ENCODE data around the gene ANKLE2.

ANKLE2 gene

DNA sequence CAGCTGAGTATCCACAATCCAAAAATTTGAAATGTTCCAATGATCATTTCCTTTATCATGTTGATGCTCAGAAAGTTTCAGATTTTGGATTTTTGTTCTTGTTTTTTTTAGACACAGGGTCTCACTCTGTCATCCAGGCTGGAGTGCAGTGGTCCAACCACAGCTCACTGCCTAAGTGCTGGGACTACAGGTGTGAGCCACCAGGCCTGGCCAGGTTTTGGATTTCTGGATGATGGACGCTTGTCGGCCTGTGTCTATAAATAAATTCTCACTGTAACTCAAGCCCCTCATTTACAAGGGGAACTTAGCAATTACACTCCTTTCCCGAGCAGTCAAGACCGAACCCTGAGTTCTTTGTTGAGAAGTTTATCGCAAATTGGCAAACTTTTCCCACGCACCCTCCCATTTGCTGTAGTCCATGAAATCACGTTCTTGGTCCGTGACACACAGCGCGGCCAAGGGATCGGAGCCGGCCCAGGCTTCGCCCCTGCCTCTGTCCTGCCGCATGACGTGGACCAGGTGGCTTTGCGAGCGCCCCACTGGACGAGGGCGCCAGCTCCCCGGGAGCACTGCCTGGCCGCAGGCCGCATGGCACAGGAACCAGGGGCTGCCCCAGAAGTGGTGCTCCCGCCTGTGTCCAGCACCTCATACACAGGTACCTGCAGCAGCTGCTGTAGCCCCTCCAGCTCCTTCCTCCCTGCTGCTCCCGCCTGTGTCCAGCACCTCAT lies 14.0 kb upstream of the ANKLE2 start:
- no peaks in the 10 kb centered on the region for H3K27me3 ChIP-seq (replicated peaks)
- in situ Hi-C loops (cut with HindIII; ENCODE audit: low pct_ligation_motif_present, low sequenced_read_pairs) = no loop called here
- TF ChIP-seq, protein P1, sequence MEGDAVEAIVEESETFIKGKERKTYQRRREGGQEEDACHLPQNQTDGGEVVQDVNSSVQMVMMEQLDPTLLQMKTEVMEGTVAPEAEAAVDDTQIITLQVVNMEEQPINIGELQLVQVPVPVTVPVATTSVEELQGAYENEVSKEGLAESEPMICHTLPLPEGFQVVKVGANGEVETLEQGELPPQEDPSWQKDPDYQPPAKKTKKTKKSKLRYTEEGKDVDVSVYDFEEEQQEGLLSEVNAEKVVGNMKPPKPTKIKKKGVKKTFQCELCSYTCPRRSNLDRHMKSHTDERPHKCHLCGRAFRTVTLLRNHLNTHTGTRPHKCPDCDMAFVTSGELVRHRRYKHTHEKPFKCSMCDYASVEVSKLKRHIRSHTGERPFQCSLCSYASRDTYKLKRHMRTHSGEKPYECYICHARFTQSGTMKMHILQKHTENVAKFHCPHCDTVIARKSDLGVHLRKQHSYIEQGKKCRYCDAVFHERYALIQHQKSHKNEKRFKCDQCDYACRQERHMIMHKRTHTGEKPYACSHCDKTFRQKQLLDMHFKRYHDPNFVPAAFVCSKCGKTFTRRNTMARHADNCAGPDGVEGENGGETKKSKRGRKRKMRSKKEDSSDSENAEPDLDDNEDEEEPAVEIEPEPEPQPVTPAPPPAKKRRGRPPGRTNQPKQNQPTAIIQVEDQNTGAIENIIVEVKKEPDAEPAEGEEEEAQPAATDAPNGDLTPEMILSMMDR (IDR thresholded peaks at IDR 0.05; ENCODE audit: low read depth, low read length, missing control alignments) = no peak
- H3K4me3 ChIP-seq (ENCODE audit: low read depth, low read length) = no peak overlapping the region
- H3K36me3 ChIP-seq (replicated peaks) = peaks cover 72% of the 10 kb centered on the region
- no peak overlapping the region for H3K27ac ChIP-seq
- DNase-seq = no peak

DNA sequence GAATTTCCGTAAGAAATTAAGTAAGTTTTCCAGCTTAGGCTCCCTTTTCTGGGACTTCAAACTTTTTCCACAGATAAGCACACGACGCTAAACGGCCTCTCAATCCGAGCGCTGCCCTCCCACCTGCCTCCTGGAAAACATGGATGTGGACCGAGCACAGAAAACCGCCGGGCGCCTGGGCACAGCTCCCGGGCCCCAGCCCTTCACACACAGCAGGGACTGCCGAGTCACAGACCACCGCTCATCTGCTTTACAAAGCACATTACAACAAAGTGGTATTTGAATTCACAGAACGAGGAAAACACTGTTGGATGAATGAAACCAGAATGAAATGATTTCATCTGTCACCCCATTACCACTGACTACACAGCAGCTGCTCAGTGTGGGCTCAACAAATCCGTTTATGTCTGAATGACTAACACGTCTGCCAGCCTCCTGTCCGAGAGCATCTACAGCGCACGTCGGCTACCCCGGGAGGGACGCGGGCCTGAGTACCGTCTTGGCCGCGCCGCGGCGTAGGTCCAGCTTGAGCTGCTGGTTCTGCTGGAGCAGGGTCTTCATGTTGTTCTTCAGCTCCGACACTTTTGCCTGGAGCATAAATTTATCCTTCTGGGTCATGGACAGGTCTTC lies 13.1 kb upstream of the ANKLE2 start:
- TF ChIP-seq, protein P1 (IDR thresholded peaks at IDR 0.05; ENCODE audit: low read depth, low read length, missing control alignments) = no peak
- Histone ChIP-seq H3K27me3 (replicated peaks) (no peaks in the 10 kb centered on the region), H3K36me3 (replicated peaks) (peaks cover 75% of the 10 kb centered on the region), H3K4me3 (ENCODE audit: low read depth, low read length) (no peak overlapping the region), H3K27ac (no peak overlapping the region)
- in situ Hi-C loops (cut with HindIII; ENCODE audit: low pct_ligation_motif_present, low sequenced_read_pairs) = no loop called here
- no peak for DNase-seq

DNA sequence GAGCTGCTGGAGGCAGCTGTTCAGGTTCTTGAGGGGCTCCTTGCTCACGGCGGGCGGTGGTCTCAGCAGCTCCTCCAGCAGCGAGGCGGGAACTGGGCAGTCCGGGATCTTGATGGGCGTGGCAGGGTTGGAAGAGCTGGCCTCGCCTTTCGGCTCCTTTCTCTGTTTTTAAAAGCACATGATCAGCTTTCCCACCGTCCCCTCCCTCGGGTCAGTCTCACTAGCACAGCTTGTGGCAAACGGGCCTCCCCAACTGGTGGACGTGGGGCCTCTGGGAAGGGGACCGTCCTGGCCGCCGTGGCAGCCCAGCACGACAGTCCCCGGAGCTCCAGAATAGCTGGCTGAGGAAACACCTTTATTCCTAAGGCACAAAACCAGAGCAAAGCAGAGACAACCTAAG lies 12.5 kb upstream of the ANKLE2 start:
- Histone ChIP-seq H3K27me3 (replicated peaks) (no peaks in the 10 kb centered on the region), H3K36me3 (replicated peaks) (peaks cover 79% of the 10 kb centered on the region), H3K4me3 (ENCODE audit: low read depth, low read length) (no peak overlapping the region), H3K27ac (no peak overlapping the region)
- TF ChIP-seq, protein P1 (IDR thresholded peaks at IDR 0.05; ENCODE audit: low read depth, low read length, missing control alignments) = no peak
- in situ Hi-C loops (cut with HindIII; ENCODE audit: low pct_ligation_motif_present, low sequenced_read_pairs) = no loop called here
- DNase-seq = no peak

DNA sequence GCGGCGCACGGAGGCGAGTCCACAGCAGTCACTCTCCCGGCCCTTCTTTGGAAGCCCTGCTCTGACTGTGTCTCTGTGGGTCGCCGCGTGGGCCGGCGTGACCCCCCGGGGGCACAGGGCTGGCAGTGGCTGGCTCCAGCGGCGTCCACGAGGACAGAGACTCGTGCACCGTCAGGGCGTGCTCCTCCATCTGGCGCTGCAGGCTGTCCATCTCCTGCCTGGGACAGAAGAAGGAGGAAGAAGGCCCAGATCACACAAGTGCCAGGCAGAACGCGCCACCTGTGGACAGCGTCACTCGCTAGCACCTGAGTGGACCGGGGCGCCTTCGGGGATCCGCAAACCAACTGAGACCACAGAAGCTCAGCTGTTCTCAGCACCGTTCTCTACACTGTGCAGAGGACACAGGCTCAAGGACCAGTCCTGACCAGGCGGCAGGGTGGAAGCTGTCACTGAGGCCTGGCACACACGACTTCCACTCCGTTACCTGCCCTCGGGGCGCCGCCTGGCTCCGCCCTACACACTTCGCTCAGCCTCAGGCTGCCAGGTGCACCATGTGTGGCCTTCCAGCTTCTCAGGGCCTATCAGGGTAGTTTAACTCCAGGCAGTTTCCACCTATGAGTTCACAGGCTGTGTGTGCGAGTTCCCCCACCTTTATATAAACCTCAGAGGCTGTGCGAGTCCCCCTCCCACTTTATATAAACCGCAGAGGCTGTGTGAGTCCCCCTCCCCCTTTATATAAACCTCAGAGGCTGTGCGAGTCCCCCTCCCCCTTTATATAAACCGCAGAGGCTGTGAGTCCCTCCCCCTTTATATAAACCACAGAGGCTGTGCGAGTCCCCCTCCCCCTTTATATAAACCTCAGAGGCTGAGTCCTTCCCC lies 11.7 kb upstream of the ANKLE2 start:
- no peak overlapping the region for H3K27ac ChIP-seq
- peaks cover 79% of the 10 kb centered on the region for H3K36me3 ChIP-seq (replicated peaks)
- TF ChIP-seq, protein P1 (IDR thresholded peaks at IDR 0.05; ENCODE audit: low read depth, low read length, missing control alignments) = no peak
- H3K27me3 ChIP-seq (replicated peaks) = no peaks in the 10 kb centered on the region
- in situ Hi-C loops (cut with HindIII; ENCODE audit: low pct_ligation_motif_present, low sequenced_read_pairs) = no loop called here
- DNase-seq = no peak
- H3K4me3 ChIP-seq (ENCODE audit: low read depth, low read length) = no peak overlapping the region

- DNase-seq = no peak
- no peak overlapping the region for H3K4me3 ChIP-seq (ENCODE audit: low read depth, low read length)
- TF ChIP-seq, protein P1 (IDR thresholded peaks at IDR 0.05; ENCODE audit: low read depth, low read length, missing control alignments) = no peak
- H3K27me3 ChIP-seq (replicated peaks) = no peaks in the 10 kb centered on the region
- no peak overlapping the region for H3K27ac ChIP-seq
- H3K36me3 ChIP-seq (replicated peaks) = peaks cover 75% of the 10 kb centered on the region
- in situ Hi-C loops (cut with HindIII; ENCODE audit: low pct_ligation_motif_present, low sequenced_read_pairs) = no loop called here
Measured at GRCh38 chr12:132772606-132773005, 11.0 kb upstream of the ANKLE2 start.
